Daoy (cell line): ENCODE results near the gene FAM98B. TPM values are rescaled to one million over a fixed set of nuclear protein-coding genes. Genes with fewer than 3 reads are reported as not detected.
A peak's percentile ranks its signal among the peaks of the same experiment; 100 is the strongest.
"Not testable (repeated sequence)": the region's sequence is repeated elsewhere in the genome, so short reads cannot be mapped to it uniquely, and the experiment has no call there.

Source experiments
- DNase-seq: peaks from one replicate; pipeline ENCODE4 v3.0.0-alpha.2; 2015; ENCODE audit warnings: low read depth
- total RNA-seq: library from RNA; depleted of rRNA; stranded (reverse); fragments of >200 nt; shearing (Covaris generic); gene quantifications from 2 replicates; pipeline ENCODE4 v1.2.3, GENCODE V29; 2014; rRNA removed

Gene FAM98B
- 3.6 and 7.1 TPM in 2 replicates for total RNA-seq

GRCh38 chr15:38453971-38454695 is at the start of gene FAM98B:
Gene FAM98B (plus strand): TSS chr15:38454127. CDS start chr15:38454162, 35 bp downstream.
- DNase-seq, result peak; percentile 90

GRCh38 chr15:38406436-38406835 is 47.5 kb upstream of the FAM98B start:
- no peak for DNase-seq

GRCh38 chr15:38408576-38408975 is 45.4 kb upstream of the FAM98B start:
- DNase-seq, result no peak

GRCh38 chr15:38411902-38412301 is 42.0 kb upstream of the FAM98B start:
- no peak for DNase-seq

DNA sequence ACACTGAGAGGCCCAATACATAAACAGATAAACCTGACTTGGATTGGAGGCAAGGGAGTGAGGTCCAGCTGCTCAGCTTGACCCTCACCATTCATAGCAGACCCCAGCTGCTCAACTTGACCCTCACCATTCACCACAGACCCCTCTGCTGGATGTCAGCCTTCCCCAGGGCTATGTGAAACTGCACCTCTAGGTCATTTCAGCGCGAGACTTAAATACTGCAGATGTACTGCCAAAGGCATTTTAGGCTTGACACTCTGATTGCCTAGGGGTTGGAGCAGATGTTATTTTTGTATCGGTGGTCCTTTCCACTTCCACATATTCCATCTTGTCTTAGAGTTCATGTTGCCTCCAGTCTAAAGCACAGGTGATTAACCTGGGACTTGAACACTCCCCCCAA is 41.5 kb upstream of the FAM98B start:
- no peak for DNase-seq

DNA sequence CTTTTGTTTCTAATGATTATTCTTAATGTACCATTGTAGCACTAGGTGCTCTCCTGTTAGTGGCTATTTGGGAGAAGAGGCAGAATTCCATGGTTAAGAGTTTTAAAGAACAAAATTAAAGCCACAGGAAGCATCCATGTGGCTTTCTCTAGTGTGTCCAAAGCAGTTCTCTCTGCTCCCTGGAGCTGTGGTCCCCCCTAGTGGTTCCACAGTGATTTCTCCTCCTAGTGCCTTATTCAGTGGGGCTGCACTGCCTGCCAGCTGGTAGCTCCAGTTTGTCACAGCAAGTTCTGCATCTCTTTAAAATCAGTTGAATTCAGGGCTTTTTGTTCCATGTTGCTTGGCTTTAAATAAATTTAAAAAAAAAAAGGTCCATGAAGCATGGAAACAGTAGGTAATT is 39.6 kb upstream of the FAM98B start:
- peak; percentile 65 for DNase-seq

- no peak for DNase-seq
Observed at GRCh38 chr15:38421069-38421690, 32.7 kb upstream of the FAM98B start.

GRCh38 chr15:38424101-38424552 is 29.8 kb upstream of the FAM98B start:
- DNase-seq, result no peak

GRCh38 chr15:38425269-38425668 is 28.7 kb upstream of the FAM98B start:
- no peak for DNase-seq

DNA sequence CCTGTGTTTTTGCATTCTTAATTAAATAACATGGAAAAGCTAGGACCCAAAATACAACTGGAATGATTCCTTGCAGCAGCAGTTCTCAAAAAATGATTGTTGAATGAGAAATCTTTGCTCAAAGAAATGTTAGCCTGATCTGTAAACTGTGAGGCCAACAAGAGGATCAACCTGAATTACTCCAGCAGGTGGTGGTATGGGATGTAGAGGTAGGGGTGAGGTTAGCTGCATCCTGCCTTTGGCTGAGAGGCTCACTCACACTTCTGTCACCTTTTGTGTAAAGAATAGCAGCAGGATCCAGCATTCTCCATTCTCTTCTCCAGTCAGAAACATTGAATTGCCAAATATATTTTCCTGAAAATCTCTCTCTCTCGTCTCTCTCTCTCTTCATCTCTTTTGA is 26.5 kb upstream of the FAM98B start:
- DNase-seq, result no peak

DNA sequence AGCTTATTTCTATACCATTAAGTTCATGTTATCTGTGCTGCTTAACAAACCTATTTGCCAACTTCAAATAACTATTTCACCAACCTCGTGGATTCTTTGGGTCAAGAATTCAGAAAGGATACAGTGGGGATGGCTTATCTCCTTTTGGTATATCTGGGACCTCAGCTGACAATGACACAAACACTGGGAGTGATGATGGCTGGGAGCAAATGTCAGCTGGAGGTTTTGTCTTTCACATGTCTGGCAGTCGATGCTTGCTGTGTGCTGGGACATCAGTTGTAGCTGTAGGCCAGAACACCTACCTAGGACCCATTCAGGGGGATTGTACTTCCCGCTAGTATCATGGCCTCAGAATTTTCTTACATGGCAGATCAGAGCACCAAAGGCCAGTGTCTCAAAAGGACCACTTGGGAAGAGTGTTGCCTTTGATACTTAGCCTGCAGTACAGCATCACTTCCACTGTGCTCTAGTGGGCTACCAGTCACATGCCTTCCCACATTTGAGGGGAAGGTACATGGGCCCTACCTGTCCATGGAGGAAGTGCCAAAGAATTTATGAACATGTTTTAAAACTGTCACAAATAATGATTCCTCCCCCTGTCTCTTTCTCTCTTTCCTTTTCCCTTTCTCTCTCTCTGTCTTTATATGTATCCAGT is 23.7 kb upstream of the FAM98B start:
- DNase-seq, result no peak

DNA sequence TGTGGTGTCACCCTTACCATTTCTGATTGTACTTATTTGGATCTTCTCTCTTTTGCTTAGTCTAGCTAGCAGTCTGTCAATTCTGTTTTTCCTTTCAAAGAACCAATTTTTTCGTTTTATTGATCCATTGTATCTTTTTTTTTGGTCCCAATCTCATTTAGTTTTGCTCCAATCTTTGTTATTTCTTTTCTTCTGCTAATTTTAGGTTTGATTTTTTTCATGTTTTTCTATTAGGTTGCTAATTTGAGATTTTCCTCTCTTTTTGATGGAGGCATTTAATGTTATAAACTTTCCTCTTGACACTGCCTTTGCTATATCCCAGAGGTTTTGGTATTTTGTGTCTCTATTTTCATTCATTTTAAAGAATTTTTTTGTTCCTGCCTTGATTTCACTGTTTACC is 16.9 kb upstream of the FAM98B start:
- DNase-seq, result no peak

GRCh38 chr15:38437603-38438002 is 16.3 kb upstream of the FAM98B start:
- not testable (repeated sequence) for DNase-seq

GRCh38 chr15:38438031-38438986 is 15.6 kb upstream of the FAM98B start:
- DNase-seq, result no peak

- peak; percentile 69 for DNase-seq
Observed at GRCh38 chr15:38440353-38441129, 13.4 kb upstream of the FAM98B start.

DNA sequence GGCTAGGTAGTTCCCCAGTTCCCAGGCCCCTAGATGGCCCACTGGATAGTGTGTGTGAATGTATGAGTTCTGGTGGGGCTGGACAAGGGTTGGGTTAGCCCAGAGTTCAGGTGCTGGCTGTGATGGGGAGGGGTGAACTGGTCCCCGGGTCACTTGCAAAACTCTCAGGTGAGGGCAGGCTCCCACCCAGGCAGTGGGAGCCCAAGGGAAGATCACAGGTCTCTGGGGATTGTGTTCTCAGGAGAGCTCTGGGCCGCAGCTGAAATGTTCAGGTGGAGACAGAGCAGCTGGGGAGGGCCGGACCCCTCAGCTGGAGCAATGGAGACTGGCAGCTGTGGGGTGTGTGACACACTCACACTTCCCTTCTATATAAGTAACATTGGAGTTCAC is 12.8 kb upstream of the FAM98B start:
- DNase-seq, result no peak

GRCh38 chr15:38454696-38455090 is 766 bp downstream of the FAM98B start:
- DNase-seq, result no peak

- DNase-seq, result no peak
Observed at GRCh38 chr15:38455092-38455491, 1.2 kb downstream of the FAM98B start.

DNA sequence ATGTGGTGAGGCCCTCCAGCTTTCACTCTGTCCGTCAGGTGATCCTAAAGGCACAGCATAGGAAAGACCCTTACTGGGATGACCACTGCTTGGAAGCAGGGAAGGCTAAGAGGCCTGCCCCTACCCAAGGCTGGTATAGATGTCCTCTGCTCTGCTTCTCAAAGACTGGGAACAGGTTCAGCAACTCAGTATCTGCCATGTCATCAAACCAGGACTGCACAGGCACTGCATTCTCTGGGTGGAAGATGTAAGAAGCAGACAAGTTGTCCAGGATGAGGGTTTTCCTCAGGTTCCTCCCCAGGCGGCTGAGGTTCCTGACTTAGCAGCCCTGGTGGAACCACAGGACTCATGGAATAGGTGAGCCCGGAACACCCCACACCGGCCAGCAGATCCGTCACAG is 4.7 kb downstream of the FAM98B start:
- DNase-seq, result no peak

DNA sequence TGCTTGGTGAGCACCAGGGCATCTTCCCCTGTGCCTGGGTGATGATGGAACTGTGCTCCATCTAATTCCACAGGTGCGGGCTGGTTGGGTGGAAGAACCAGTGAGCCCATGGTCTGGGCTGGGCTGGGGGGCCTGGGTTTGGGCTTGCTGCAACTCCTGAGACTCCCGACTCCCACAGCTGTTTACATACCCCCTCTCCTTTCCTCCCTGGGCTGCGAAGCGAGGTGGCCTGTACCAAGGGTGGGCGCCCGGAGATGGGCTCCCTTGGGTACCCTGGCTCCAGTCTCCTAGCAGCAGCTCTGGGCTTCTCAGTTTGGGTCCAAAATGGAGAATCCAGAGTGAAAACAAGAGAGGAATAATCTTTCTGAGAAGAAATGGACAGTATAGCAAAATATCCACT is 5.6 kb downstream of the FAM98B start:
- no peak for DNase-seq

DNA sequence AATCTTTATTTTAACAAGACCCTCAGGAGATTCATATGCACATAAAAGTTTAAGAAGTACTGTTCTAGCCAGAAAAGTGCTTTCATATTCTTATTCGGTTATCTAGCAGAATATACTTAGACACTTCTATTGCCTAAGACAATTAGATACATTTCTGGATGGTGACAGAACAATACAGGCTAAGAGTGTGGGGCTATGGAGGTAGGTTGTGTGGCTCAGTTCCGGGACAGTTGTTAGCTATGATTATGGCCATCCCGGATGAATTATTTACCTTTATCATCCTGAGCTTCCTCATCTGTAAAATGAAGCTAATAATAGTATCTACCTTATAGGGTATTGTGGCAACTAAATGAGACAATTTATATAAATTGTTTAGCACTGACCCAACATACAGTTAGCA is 6.6 kb downstream of the FAM98B start:
- DNase-seq, result no peak
